GM12873 (cell line): Measurements from ENCODE around the gene SERBP1.

Source experiments
- CTCF ChIP-seq: IDR thresholded peaks from 2 replicates; pipeline ENCODE4 v1.5.1; 2012; ENCODE audit warnings: low read depth, mild to moderate bottlenecking, moderate library complexity, low read length, control low read depth; ENCODE audit not compliant: insufficient read depth; ENCODE audit errors: missing control alignments

Gene SERBP1

DNA sequence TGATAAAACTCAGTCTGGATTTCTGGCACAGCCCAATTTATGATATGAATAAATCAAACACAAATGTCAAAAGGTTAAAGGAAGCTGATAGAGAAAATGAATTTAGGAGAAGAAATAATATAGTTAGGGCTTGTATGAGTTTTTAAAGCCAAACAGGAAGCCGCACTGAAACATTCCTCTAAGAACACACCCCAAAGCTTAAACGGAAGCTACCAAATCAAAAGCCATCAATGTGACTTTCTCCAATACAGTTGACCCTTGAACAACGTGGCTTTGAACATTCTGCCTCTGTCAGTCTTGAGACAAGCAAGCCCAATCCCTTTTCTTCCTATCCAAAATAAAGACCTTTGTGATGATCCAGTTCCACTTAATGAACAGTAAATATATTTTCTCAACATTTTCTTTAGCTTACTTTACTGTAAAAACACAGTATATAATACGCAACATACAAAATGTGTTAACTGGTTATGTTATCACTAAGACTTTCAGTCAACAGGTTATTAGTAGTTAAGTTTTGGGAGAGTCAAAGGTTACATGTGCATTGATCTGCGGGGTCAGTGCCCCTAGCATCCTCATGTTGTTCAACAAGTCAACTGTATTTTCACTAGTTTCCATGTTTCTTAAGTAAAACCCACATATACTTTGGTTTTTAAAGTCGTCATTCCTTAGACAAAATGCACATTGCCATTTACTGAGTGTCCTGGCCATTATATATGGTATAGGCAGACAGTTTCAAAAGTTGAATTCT lies 11.2 kb downstream of the SERBP1 start:
- no peak for TF ChIP-seq CTCF

- TF ChIP-seq CTCF: no peak
Observed at GRCh38 chr1:67415041-67415440, 15.2 kb downstream of the SERBP1 start.

DNA sequence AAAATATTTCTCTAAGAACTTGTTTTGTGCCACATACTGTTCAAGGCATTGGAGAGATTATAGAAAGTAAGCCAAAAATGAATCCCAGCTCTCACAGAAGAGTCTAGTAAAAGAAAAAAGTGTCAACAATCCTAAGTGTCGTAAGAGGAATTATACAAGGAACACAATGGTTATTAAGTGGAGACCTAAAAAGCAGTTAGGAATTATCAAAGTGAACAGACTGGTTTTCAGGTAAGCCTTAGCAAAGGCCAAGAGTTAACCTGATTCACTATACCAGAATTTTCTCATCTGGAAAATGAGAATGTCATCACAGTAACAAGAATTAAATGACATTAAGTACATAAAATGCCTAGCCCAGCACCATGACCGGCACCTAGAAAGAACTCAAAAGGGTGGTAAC lies 15.6 kb downstream of the SERBP1 start:
- no peak for TF ChIP-seq CTCF

DNA sequence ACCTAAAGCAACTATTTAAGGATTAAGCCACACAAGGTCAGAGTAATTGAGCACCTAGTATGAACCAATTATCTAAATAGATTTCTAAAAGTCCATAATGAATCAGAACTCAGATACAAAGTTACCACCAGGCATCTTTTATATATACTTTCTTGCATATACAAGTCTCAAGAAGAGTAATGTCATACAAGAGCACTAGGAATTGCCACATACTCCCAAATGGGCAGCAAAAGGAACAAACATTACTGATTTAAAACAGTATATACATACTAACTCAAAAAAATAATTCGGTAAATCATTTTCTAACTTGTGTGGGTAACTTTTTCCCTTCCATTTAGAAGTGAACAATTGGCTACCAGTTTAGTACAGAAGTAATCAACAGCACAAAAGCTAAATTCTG lies 22.1 kb downstream of the SERBP1 start:
- TF ChIP-seq CTCF: no peak

- no peak for TF ChIP-seq CTCF
Observed at GRCh38 chr1:67407498-67407897, 22.7 kb downstream of the SERBP1 start.

GRCh38 chr1:67405473-67406245 lies 24.5 kb downstream of the SERBP1 start:
- no peak for TF ChIP-seq CTCF

DNA sequence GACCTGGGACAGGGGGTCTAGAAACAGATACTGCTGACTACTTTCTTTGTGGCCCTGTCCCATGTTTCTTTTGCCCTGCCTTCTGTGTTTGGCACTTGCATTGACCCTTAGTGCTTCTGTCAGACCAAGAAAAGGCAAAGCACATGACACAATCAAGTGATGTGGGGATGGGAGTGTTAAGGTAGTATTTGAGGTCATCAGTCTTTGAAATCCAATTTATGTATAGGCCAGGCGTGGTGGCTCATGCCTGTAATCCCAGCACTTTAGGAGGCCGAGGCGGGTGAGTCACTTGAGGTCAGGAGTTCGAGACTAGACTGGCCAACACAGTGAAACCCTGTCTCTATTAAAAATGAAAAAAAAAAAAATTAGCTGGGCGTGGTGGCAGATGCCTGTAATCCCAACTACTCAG lies 26.0 kb downstream of the SERBP1 start:
- TF ChIP-seq CTCF: no peak
